HG03354 (cell line): Measurements from ENCODE around the gene STK33.

Source experiments
- ATAC-seq: cut with Tn5 transposase; IDR thresholded peaks from one replicate; pipeline ENCODE4 v1.9.1; 2021; ENCODE audit warnings: mild to moderate bottlenecking; ENCODE audit not compliant: unreplicated experiment, poor library complexity, severe bottlenecking

STK33 gene

GRCh38 chr11:8382436-8383053, 211.5 kb downstream of the STK33 start:
- no peak for ATAC-seq

GRCh38 chr11:8381871-8382396, 212.1 kb downstream of the STK33 start:
- no peak for ATAC-seq

GRCh38 chr11:8381343-8381742, 212.7 kb downstream of the STK33 start:
- no peak for ATAC-seq

- no peak for ATAC-seq
Measured at GRCh38 chr11:8375932-8376331, 218.1 kb downstream of the STK33 start.

GRCh38 chr11:8375460-8375859, 218.6 kb downstream of the STK33 start:
- no peak for ATAC-seq

- ATAC-seq, result no peak
Measured at GRCh38 chr11:8374716-8375115, 219.3 kb downstream of the STK33 start.

GRCh38 chr11:8373519-8374432, 220.3 kb downstream of the STK33 start:
- ATAC-seq, result no peak

GRCh38 chr11:8372641-8373381, 221.2 kb downstream of the STK33 start:
- no peak for ATAC-seq

GRCh38 chr11:8371516-8371884, 222.5 kb downstream of the STK33 start:
- ATAC-seq, result no peak

GRCh38 chr11:8370812-8371515, 223.1 kb downstream of the STK33 start:
- no peak for ATAC-seq

GRCh38 chr11:8369592-8370205, 224.3 kb downstream of the STK33 start:
- ATAC-seq, result no peak

GRCh38 chr11:8368772-8369171, 225.3 kb downstream of the STK33 start:
- ATAC-seq, result no peak

- no peak for ATAC-seq
Measured at GRCh38 chr11:8368194-8368593, 225.8 kb downstream of the STK33 start.

GRCh38 chr11:8366316-8366715, 227.7 kb downstream of the STK33 start:
- no peak for ATAC-seq

GRCh38 chr11:8365216-8365941, 228.6 kb downstream of the STK33 start:
- no peak for ATAC-seq

GRCh38 chr11:8363921-8364320, 230.1 kb downstream of the STK33 start:
- no peak for ATAC-seq

- ATAC-seq, result no peak
Measured at GRCh38 chr11:8362899-8363298, 231.1 kb downstream of the STK33 start.

- no peak for ATAC-seq
Measured at GRCh38 chr11:8362491-8362890, 231.5 kb downstream of the STK33 start.
